GM23338 (cell line): ENCODE results near the gene MMP15. TPM values are rescaled to one million over a fixed set of nuclear protein-coding genes. Genes with fewer than 3 reads are reported as not detected.

Experiments
- ATAC-seq: fragments of 200-7000 bp; cut with Tn5 transposase; 3 replicates; pipeline ENCODE4 v1.9.1; 2020
- DNase-seq: peaks from one replicate; pipeline ENCODE4 v3.0.0-alpha.2; 2015; ENCODE audit warnings: low spot score
- H2AFZ ChIP-seq: fragments of 200-600 bp; sonication (generic); 2 replicates; pipeline ENCODE4 v1.8.0; 2016; ENCODE audit warnings: antibody characterized with exemption, mild to moderate bottlenecking, moderate library complexity
- H3F3A ChIP-seq: fragments of 200-600 bp; sonication (generic); replicated peaks from 2 replicates; pipeline ENCODE4 v1.8.0; 2017; ENCODE audit warnings: antibody characterized with exemption, mixed run types, low read depth
- H3K27ac ChIP-seq: fragments of 200-600 bp; sonication (generic); 2 replicates; pipeline ENCODE4 v1.6.1; 2016; ENCODE audit warnings: low read depth
- H3K27me3 ChIP-seq: fragments of 200-600 bp; sonication (generic); 2 replicates; pipeline ENCODE4 v1.8.0; 2016; ENCODE audit warnings: mild to moderate bottlenecking, mixed run types, moderate library complexity; ENCODE audit not compliant: insufficient read depth
- H3K36me3 ChIP-seq: fragments of 200-600 bp; sonication (generic); 2 replicates; pipeline ENCODE4 v1.8.0; 2016; ENCODE audit warnings: mild to moderate bottlenecking; ENCODE audit not compliant: insufficient read depth
- H3K4me1 ChIP-seq: fragments of 200-600 bp; sonication (generic); 2 replicates; pipeline ENCODE4 v1.8.0; 2016; ENCODE audit warnings: mild to moderate bottlenecking, moderate library complexity; ENCODE audit not compliant: insufficient read depth
- H3K4me2 ChIP-seq: fragments of 200-600 bp; sonication (generic); 2 replicates; pipeline ENCODE4 v1.7.1; 2017; ENCODE audit warnings: mixed run types
- H3K4me3 ChIP-seq: fragments of 200-600 bp; sonication (generic); 2 replicates; pipeline ENCODE4 v1.6.1; 2016; ENCODE audit warnings: mixed run types
- H3K79me2 ChIP-seq: fragments of 200-600 bp; sonication (generic); replicated peaks from 2 replicates; pipeline ENCODE4 v1.8.0; 2017; ENCODE audit warnings: mild to moderate bottlenecking; ENCODE audit not compliant: insufficient read depth
- H3K9me2 ChIP-seq: fragments of 200-600 bp; sonication (generic); 2 replicates; pipeline ENCODE4 v1.8.0; 2017; ENCODE audit not compliant: insufficient read depth
- H4K20me1 ChIP-seq: fragments of 200-600 bp; sonication (generic); replicated peaks from 2 replicates; pipeline ENCODE4 v1.8.0; 2017; ENCODE audit warnings: mild to moderate bottlenecking; ENCODE audit not compliant: insufficient read depth
- H3K27ac Mint-ChIP-seq: 2 replicates; pipeline ENCODE4 v1.8.0; 2020; ENCODE audit warnings: inconsistent platforms, mild to moderate bottlenecking, moderate library complexity, mixed read lengths
- H3K27me3 Mint-ChIP-seq: 3 replicates; pipeline ENCODE4 v1.8.0; 2022; ENCODE audit warnings: low read depth, mild to moderate bottlenecking, moderate library complexity, mixed read lengths, inconsistent platforms; ENCODE audit not compliant: insufficient read depth, poor library complexity
- H3K36me3 Mint-ChIP-seq: 3 replicates; pipeline ENCODE4 v1.8.0; 2021; ENCODE audit warnings: low read depth, mild to moderate bottlenecking, inconsistent platforms, moderate library complexity, mixed read lengths
- H3K4me1 Mint-ChIP-seq: 3 replicates; pipeline ENCODE4 v1.8.0; 2020; ENCODE audit warnings: mild to moderate bottlenecking, inconsistent platforms, mixed read lengths
- H3K4me3 Mint-ChIP-seq: 3 replicates; pipeline ENCODE4 v1.8.0; 2021; ENCODE audit warnings: moderate library complexity, mild to moderate bottlenecking, inconsistent platforms, mixed read lengths
- H3K9me3 Mint-ChIP-seq: 3 replicates; pipeline ENCODE4 v1.8.0; 2020; ENCODE audit warnings: moderate library complexity, mild to moderate bottlenecking, inconsistent platforms, mixed read lengths
- EZH2phosphoT487 ChIP-seq: fragments of 200-600 bp; sonication (generic); IDR thresholded peaks from one replicate; pipeline ENCODE4 v1.8.1; 2018; ENCODE audit warnings: antibody characterized with exemption; ENCODE audit not compliant: unreplicated experiment
- POLR2AphosphoS5 ChIP-seq: IDR thresholded peaks from 2 replicates; pipeline ENCODE4 v1.6.1; 2016; ENCODE audit warnings: antibody characterized with exemption, low read depth
- REST ChIP-seq: IDR thresholded peaks from one replicate; pipeline ENCODE4 v1.6.1; 2018; ENCODE audit warnings: antibody characterized with exemption; ENCODE audit not compliant: unreplicated experiment
- STAT1 ChIP-seq: IDR thresholded peaks from one replicate; pipeline ENCODE4 v1.6.1; 2016; ENCODE audit warnings: antibody characterized with exemption; ENCODE audit not compliant: unreplicated experiment
- ZNF114 ChIP-seq: fragments of 250-450 bp; sonication (Bioruptor Pico); IDR thresholded peaks from 2 replicates; pipeline ENCODE4 v1.5.0; 2020; ENCODE audit warnings: mild to moderate bottlenecking, moderate library complexity
- ZNF331 ChIP-seq: fragments of 250-450 bp; sonication (Bioruptor Pico); IDR thresholded peaks from 2 replicates; pipeline ENCODE4 v1.5.0; 2020; ENCODE audit warnings: low read depth, mild to moderate bottlenecking, moderate library complexity
- ZNF462 ChIP-seq: fragments of 250-450 bp; sonication (Bioruptor Pico); IDR thresholded peaks from 2 replicates; pipeline ENCODE4 v1.5.0; 2020; ENCODE audit warnings: mild to moderate bottlenecking, moderate library complexity
- polyA plus RNA-seq: library from polyadenylated mRNA; unstranded; fragments of >200 nt; fragmentation: Nextera tagmentation; extraction: Ambion mirVana; gene quantifications from 2 replicates; pipeline ENCODE4 v1.2.1, GENCODE V29; 2016
- total RNA-seq: library from RNA; depleted of rRNA; stranded (reverse); fragments of >200 nt; shearing (Covaris generic); gene quantifications from 2 replicates; pipeline ENCODE4 v1.2.3, GENCODE V29; 2014

Gene MMP15
- total and polyA plus RNA-seq, 2 experiments from 2014 or later: 10.9 to 79.1 TPM

- no peak overlapping the region for H2AFZ ChIP-seq
- no peak overlapping the region for H3K4me2 ChIP-seq
- TF ChIP-seq ZNF462 (CRISPR knock-in tag) (no peak), EZH2phosphoT487 (no peak), ZNF331 (CRISPR knock-in tag) (no peak), STAT1 (no peak), POLR2AphosphoS5 (no peak), ZNF114 (CRISPR knock-in tag) (no peak), REST (no peak)
- Mint-ChIP-seq H3K36me3 (peaks cover 26% of the 10 kb centered on the region), H3K4me3 (no peak overlapping the region), H3K9me3 (no peaks in the 10 kb centered on the region; the same call in 2 of the 3 replicates), H3K27ac (no peak overlapping the region), H3K4me1 (peaks cover 14% of the 10 kb centered on the region), H3K27me3 (peaks cover 14% of the 10 kb centered on the region)
- no peaks in the 10 kb centered on the region for H3K79me2 ChIP-seq
- no peak for ATAC-seq
- H3K4me3 ChIP-seq: no peak overlapping the region
- no peak overlapping the region for H3K27ac ChIP-seq
- H3K27me3 ChIP-seq: no peaks in the 10 kb centered on the region
- no peaks in the 10 kb centered on the region for H3K9me2 ChIP-seq
- no peaks in the 10 kb centered on the region; the same call in 1 of the 2 replicates for H4K20me1 ChIP-seq
- no peak for DNase-seq
- 0 out of 2 replicates have a peak, but pooled peaks cover 2% of the 10 kb centered on the region for H3F3A ChIP-seq
- peaks cover 15% of the 10 kb centered on the region for H3K4me1 ChIP-seq
- no peaks in the 10 kb centered on the region; the same call in 1 of the 2 replicates for H3K36me3 ChIP-seq
Measured at GRCh38 chr16:58044266-58045019, 18.9 kb downstream of the MMP15 start.
